Measurements from ENCODE around the gene SH3BGRL3. TPM values are rescaled to one million over a fixed set of nuclear protein-coding genes. Genes with fewer than 3 reads are reported as not detected.

The SH3BGRL3 gene
- total RNA-seq, 1 experiment from 2014 or later, result 193 TPM

DNA sequence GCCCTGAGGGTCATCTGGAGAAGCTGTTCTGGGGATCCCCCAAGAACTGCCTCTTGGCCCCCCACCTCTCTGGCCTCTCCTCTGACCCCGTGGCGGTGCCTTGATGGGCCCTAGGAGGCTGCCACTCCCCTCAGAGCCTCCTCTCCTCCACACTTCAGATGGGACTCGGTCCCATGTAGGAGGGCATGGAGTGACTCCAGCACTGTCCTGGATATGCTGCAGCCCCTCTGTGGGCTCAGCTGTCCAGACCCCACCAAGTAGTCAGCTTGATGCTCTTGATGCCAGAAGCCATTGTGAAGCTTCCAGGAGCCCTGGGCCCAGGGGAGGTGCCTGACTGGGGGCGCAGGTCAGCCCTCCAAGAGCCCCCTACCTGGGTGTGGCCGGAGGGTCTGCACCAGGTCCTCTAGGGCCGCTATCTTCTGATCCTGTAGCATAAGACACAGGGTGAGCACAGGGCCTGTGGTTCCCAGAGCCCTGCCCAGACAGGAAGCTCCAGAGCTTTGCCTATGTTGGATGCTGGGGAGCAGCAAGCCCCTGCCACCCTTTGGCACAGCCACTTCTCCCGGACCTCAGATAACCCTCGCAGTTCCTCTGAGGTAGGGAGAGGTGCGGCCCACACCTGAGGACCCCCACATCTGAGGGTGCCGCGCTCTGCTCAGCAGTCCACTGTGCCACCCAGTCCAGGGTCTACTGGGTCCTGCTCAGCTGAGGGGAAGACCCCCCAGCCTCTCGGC is 17.3 kb downstream of the SH3BGRL3 start:
- ATAC-seq, result no peak
- DNase-seq (ENCODE audit: low read depth, low spot score), result no peak
- Histone ChIP-seq H3K4me1 (ENCODE audit: control insufficient read depth, insufficient read depth, low read length) (no peaks in the 10 kb centered on the region), H3K27me3 (ENCODE audit: control insufficient read depth, insufficient read depth, low read length) (no peaks in the 10 kb centered on the region), H3K36me3 (ENCODE audit: control insufficient read depth, insufficient read depth, low read length) (no peaks in the 10 kb centered on the region), H3K27ac (ENCODE audit: low read length) (no peak overlapping the region), H3K9me3 (ENCODE audit: control insufficient read depth, insufficient read depth, low read depth, low read length) (no peaks in the 10 kb centered on the region), H3K4me3 (ENCODE audit: low read depth in 2 of 2, low read length in 2 of 2) (no peak overlapping the region)
- TF ChIP-seq TCF7L2 (IDR thresholded peaks at IDR 0.05; ENCODE audit: low read depth, low read length) (no peak), SIN3A (IDR thresholded peaks at IDR 0.05; ENCODE audit: borderline replicate concordance, insufficient read depth, low read depth, low read length) (no peak), POLR2AphosphoS5 (IDR thresholded peaks at IDR 0.05; ENCODE audit: low read depth, low read length) (no peak)
- TF ChIP-seq, protein P1, sequence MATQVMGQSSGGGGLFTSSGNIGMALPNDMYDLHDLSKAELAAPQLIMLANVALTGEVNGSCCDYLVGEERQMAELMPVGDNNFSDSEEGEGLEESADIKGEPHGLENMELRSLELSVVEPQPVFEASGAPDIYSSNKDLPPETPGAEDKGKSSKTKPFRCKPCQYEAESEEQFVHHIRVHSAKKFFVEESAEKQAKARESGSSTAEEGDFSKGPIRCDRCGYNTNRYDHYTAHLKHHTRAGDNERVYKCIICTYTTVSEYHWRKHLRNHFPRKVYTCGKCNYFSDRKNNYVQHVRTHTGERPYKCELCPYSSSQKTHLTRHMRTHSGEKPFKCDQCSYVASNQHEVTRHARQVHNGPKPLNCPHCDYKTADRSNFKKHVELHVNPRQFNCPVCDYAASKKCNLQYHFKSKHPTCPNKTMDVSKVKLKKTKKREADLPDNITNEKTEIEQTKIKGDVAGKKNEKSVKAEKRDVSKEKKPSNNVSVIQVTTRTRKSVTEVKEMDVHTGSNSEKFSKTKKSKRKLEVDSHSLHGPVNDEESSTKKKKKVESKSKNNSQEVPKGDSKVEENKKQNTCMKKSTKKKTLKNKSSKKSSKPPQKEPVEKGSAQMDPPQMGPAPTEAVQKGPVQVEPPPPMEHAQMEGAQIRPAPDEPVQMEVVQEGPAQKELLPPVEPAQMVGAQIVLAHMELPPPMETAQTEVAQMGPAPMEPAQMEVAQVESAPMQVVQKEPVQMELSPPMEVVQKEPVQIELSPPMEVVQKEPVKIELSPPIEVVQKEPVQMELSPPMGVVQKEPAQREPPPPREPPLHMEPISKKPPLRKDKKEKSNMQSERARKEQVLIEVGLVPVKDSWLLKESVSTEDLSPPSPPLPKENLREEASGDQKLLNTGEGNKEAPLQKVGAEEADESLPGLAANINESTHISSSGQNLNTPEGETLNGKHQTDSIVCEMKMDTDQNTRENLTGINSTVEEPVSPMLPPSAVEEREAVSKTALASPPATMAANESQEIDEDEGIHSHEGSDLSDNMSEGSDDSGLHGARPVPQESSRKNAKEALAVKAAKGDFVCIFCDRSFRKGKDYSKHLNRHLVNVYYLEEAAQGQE (IDR thresholded peaks at IDR 0.05; ENCODE audit: insufficient read depth in 1 of 2, low read depth in 2 of 2, low read length in 1 of 2), result no peak
- TF ChIP-seq, protein P2, sequence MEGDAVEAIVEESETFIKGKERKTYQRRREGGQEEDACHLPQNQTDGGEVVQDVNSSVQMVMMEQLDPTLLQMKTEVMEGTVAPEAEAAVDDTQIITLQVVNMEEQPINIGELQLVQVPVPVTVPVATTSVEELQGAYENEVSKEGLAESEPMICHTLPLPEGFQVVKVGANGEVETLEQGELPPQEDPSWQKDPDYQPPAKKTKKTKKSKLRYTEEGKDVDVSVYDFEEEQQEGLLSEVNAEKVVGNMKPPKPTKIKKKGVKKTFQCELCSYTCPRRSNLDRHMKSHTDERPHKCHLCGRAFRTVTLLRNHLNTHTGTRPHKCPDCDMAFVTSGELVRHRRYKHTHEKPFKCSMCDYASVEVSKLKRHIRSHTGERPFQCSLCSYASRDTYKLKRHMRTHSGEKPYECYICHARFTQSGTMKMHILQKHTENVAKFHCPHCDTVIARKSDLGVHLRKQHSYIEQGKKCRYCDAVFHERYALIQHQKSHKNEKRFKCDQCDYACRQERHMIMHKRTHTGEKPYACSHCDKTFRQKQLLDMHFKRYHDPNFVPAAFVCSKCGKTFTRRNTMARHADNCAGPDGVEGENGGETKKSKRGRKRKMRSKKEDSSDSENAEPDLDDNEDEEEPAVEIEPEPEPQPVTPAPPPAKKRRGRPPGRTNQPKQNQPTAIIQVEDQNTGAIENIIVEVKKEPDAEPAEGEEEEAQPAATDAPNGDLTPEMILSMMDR (IDR thresholded peaks at IDR 0.05), result no peak
- POLR2A ChIA-PET, result no interaction called here
- CTCF ChIA-PET, result interaction anchor here (1.0 kb wide), 1 partner anchor 8 kb away, joined by 3 read pairs; no protein-coding TSS in a partner anchor
- intact Hi-C loops (cut with micrococcal nuclease; ENCODE audit: unreplicated experiment) (no loop called here), in situ Hi-C loops (cut with HindIII; ENCODE audit: low pct_unique_long_range_greater_than_20kb, low sequenced_read_pairs) (no loop called here)
- no TSS peak for BruUV-seq (replicated peaks)

- Histone ChIP-seq H3K4me1 (ENCODE audit: control insufficient read depth, insufficient read depth, low read length) (peaks cover under 1% of the 10 kb centered on the region; the same call in 1 of the 2 replicates), H3K27me3 (ENCODE audit: control insufficient read depth, insufficient read depth, low read length) (no peaks in the 10 kb centered on the region), H3K9me3 (ENCODE audit: control insufficient read depth, insufficient read depth, low read depth, low read length) (no peaks in the 10 kb centered on the region), H3K27ac (ENCODE audit: low read length) (no peak overlapping the region), H3K4me3 (ENCODE audit: low read depth in 2 of 2, low read length in 2 of 2) (no peak overlapping the region), H3K36me3 (ENCODE audit: control insufficient read depth, insufficient read depth, low read length) (no peaks in the 10 kb centered on the region)
- in situ Hi-C loops (cut with HindIII; ENCODE audit: low pct_unique_long_range_greater_than_20kb, low sequenced_read_pairs), result no loop called here
- intact Hi-C loops (cut with micrococcal nuclease; ENCODE audit: unreplicated experiment), result no loop called here
- CTCF ChIA-PET, result interaction anchor here (1.0 kb wide), 1 partner anchor 9 kb away, joined by 3 read pairs; no protein-coding TSS in a partner anchor
- DNase-seq (ENCODE audit: low read depth, low spot score), result no peak
- TF ChIP-seq, protein P1 (IDR thresholded peaks at IDR 0.05; ENCODE audit: insufficient read depth in 1 of 2, low read depth in 2 of 2, low read length in 1 of 2), result no peak
- no peak for TF ChIP-seq POLR2AphosphoS5 (IDR thresholded peaks at IDR 0.05; ENCODE audit: low read depth, low read length)
- no peak for TF ChIP-seq SIN3A (IDR thresholded peaks at IDR 0.05; ENCODE audit: borderline replicate concordance, insufficient read depth, low read depth, low read length)
- no peak for TF ChIP-seq TCF7L2 (IDR thresholded peaks at IDR 0.05; ENCODE audit: low read depth, low read length)
- TF ChIP-seq, protein P2 (IDR thresholded peaks at IDR 0.05), result no peak
- no TSS peak for BruUV-seq (replicated peaks)
- POLR2A ChIA-PET, result no interaction called here
- ATAC-seq, result no peak
Measured at GRCh38 chr1:26297791-26298124, 17.9 kb downstream of the SH3BGRL3 start.
